ENCODE results near the gene RASAL2. TPM values are rescaled to one million over a fixed set of nuclear protein-coding genes. Genes with fewer than 3 reads are reported as not detected.

The RASAL2 gene
- total RNA-seq, 1 donor from 2014 or later = 19.2 TPM

DNA sequence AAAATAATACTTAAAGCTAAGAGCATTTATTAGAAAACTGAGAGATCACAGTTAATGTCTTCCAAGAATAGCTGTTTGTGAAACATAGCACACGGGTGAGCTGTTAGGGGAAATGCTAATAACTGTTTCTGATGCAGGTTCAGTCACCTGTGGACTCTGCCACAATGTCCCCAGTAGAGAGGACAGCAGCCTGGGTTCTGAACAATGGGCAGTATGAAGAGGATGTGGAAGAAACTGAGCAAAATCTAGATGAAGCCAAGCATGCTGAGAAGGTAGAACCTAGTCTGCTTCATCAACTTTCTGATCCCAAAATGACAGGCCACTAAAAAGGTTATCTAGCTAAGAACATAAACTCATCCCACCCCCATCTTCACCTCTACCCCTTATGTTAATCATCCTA, 370.2 kb downstream of the RASAL2 start:
- no peak for ATAC-seq

GRCh38 chr1:178464566-178464965, 370.7 kb downstream of the RASAL2 start:
- ATAC-seq = no peak

GRCh38 chr1:178465011-178465410, 371.1 kb downstream of the RASAL2 start:
- peak; percentile 79 for ATAC-seq

GRCh38 chr1:178467837-178468236, 373.9 kb downstream of the RASAL2 start:
- ATAC-seq = no peak

DNA sequence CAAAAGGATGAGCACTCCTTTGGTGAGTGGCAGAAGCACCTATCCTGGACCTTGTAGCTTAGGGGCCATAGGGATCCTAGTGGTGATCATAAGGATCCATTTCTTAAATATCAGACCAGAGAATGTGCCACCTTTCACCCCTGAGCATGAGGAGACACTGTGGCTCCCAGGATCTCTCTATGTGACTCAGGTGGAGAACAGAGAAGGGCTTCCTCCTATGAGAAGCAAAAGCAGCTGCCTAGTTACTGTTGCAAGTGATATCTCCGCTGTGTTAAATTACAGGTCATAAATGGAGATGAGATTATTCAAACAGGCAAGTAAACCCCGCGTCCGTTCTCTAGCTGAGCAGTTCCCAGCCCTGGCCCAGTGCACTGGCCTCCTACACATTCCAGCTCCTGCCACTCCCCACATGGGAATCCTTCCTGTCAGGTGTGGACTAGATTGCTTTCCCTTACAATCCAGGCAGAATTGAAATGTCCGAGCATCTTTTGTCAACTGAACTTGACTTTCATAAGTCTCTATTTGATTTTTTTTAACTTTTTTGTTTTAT, 376.6 kb downstream of the RASAL2 start:
- no peak for ATAC-seq

DNA sequence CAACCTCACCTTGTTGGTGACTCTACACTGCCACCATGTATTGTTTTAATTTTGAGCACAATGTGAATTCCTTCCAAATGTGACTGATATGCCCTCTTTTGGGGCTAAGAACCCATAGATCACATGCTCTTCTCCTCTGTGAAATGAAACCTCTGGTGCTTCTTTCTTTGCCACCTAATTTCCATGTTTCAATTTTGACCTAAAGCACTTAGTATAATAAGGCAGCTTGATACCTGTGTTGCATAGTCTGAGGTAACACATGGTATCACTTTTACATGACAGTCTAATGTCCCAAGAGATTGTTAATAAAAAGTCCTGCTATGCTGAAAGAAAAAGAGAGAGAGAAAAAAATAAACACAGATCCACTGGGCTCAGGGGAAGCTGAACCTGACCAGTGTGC, 378.6 kb downstream of the RASAL2 start:
- no peak for ATAC-seq

DNA sequence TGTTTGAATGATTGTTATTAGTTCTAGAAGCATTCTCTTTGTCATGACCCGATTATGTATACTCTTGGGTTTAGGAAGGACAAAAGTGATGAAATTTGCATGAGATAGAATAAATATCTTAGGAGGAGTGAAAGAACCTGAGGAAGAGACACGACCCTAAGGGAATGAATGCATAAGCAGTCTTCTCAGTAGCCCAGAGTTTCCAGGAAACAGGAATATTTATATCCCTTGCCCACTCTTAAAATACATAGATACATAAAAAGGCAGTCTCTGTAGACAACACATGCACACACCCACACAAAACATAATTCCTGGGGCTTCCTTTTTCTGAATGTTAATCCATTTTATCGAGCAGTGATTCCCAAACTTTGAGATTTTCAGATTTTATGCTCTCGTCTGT, 383.5 kb downstream of the RASAL2 start:
- ATAC-seq = no peak

- ATAC-seq = no peak
Observed at GRCh38 chr1:178477841-178478240, 383.9 kb downstream of the RASAL2 start.

- no peak for ATAC-seq
Observed at GRCh38 chr1:178483251-178483957, 389.5 kb downstream of the RASAL2 start.

DNA sequence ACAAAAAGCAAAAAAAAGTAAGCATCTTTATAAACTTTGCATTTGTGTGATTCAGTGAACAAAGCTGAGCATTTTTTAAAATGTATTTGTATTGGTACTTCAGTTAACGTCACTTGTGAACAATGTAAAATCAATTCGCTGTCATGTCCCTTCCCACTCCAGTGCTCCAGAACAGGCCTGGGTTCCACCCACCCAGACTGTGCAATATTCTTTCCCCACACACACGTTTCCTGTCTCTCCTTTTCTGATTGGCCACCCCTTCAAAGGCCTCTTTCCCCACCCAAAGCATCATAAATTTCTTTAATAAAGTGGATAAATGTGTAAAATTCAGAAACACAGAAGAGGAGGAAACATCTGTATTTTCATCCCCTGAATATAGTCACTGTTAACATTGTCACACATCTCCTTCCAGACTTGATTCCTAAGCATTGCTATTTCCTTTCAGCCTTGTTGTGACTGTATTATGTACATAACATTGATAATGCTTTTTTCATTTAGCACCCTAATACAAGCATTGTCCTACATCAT, 390.9 kb downstream of the RASAL2 start:
- ATAC-seq = no peak

DNA sequence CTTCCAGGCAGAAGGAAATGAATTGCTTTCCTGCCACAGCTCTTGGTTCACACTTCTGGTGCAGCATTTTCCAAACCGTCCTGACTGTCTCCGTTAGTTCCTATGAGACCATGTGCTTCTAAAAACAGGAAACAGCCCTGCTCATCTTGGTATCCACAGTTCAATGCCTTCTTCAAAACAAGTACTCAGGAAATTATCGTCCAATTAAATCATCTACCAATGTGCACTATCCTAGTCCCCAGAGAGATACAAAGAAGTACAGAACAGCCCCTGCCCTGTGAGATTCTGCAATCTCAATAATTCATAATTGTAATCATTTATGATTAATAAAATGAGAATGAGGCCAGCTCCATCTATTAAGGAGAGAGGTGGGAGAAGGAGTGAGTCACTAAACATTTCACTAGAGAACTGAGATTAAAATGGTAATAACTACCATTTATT, 391.7 kb downstream of the RASAL2 start:
- ATAC-seq = no peak

DNA sequence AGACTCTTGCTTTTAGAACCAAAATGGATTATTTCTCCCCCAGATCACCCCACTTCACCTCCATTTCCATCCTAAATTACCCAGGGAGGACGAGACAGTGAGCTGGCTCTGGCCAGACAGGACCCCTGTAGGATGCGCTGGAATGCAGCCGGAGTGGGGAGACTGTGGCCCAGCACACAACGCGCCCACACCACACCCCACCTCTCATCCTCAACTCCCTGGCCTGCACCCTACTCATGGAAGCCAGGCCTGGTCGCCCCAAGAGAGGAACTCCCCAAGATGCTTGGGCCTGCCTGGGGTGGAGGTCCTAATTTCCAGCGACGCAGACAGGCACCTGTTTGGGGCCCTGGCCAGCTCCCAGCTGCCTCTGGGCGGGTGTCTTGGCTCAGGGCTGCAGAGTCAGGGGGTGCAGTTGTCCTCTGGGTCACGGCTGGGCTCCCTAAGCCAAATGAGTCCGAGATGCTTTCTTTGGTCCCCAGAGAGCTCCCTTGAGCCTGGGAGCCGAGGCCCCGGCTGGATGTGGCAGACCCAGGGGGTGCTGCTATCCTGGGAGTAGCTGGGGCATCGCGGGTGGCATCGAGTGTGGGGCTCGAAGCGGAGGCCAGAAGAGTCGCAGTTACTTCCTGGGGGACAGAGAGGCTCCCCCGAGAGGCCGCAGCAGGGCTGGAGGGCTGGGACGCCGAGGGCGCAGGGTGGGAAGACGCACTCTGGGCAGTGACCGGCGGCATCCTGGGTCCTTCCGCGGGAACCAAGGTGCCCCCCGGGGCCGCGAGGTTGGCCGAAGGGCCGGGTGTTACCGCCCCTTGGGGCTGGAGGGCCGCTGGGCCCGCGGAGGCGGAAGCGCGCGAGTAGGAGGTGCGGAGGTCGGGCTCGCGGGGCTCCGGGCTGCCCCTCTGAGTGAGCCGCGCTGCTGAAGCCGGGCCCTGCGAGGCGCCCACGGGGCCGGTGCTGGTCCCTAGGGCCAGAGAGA, 392.5 kb downstream of the RASAL2 start:
- peak; percentile 18 for ATAC-seq

- ATAC-seq = peak; percentile 38
Observed at GRCh38 chr1:178487070-178487615, 393.2 kb downstream of the RASAL2 start.

DNA sequence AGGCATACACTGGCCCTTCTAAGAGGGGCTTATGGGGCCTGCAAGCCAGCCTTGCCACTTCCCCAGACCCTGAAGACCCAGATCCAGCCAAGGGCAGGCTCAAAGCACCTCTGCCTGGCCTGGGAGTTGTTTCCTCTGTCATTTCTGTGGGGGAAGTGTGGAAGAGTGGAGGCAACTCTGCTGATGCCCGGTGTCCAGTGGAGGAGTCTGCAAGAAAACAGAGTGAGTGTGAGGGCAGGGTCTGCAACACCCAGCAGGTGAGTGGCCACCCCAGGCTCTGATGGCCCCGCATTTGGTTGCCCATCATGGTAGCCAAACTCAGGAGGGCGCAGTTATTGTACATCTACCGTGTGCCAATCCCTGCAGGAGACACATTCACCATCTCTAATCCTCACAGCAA, 394.5 kb downstream of the RASAL2 start:
- no peak for ATAC-seq

DNA sequence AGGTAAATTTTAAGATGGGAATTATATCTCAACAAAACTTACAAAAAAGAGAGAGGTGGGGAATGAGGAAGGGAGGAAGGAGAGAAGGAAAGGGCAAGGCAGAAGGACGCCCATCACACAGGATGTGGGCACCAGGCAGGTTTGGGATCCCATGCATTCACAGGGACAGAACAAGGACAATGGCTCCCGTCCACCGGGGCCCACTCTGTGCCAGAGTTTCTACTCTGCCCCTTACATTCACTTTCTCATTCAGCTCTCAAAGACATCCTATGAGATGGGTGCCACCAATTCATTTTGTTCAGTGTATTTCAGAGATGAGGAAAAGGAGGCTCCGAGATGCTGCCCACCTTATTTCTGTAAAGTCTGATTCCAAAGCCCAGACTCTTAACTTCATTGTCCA, 395.5 kb downstream of the RASAL2 start:
- no peak for ATAC-seq

DNA sequence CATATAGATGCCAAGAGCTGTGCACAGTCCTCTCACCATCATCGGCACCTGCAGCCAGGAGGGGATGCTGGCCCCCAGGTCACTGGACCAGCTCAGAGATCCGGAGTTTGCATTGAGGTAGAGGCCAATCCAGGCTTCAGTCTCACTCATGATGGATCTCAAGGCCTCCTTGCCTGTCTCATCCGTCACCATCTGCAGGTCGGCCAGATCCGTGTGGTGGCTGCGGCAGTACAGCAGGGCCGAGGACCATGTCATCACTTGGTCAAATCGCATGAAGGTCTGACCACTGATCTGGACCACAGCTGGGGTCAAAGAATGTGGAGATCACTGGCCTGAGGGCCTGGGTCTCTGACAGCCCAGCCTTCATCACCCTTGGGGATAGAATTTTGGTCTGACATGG, 396.2 kb downstream of the RASAL2 start:
- no peak for ATAC-seq

GRCh38 chr1:178490967-178491366, 397.1 kb downstream of the RASAL2 start:
- ATAC-seq = no peak

DNA sequence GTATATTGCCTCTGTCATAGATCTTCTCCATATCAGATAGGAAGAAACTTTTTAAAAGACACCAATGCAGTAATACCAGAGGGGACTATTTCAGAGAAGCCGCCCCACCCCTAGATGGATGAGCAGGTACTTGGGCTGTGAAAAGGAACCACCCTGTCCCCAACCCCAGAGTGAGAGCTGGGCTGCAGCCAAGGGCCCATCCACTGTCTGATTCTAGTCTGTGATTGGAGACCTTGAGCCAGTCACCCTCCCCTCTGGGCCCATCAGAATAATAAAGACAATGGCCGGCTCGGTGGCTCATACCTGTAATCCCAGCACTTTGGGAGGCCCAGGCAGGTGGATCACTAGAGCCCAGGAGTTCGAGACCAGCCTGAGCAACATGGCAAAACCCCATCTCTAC, 397.8 kb downstream of the RASAL2 start:
- no peak for ATAC-seq

- ATAC-seq = no peak
Observed at GRCh38 chr1:178492341-178492740, 398.4 kb downstream of the RASAL2 start.

GRCh38 chr1:178493301-178493741, 399.4 kb downstream of the RASAL2 start:
- no peak for ATAC-seq

- ATAC-seq = no peak
Observed at GRCh38 chr1:178494569-178494971, 400.7 kb downstream of the RASAL2 start.

- no peak for ATAC-seq
Observed at GRCh38 chr1:178495158-178495557, 401.3 kb downstream of the RASAL2 start.

All from esophagus mucosa (tissue), 1 donor.